HG03045 (cell line): Measurements from ENCODE around the gene DLAT.
A peak's percentile ranks its signal among the peaks of the same experiment; 100 is the strongest.
"Not testable (repeated sequence)": the region's sequence is repeated elsewhere in the genome, so short reads cannot be mapped to it uniquely, and the experiment has no call there.

Experiments used
- ATAC-seq: cut with Tn5 transposase; IDR thresholded peaks from one replicate; pipeline ENCODE4 v1.9.1; 2021; ENCODE audit warnings: mild to moderate bottlenecking, moderate library complexity; ENCODE audit not compliant: unreplicated experiment

The DLAT gene

GRCh38 chr11:112024773-112025678 lies at the start of gene DLAT:
Gene DLAT (plus strand): TSS chr11:112025408. CDS start chr11:112025473, 65 bp downstream.
- peak; percentile 86 for ATAC-seq

GRCh38 chr11:111976119-111976766 lies 49.0 kb upstream of the DLAT start:
- no peak for ATAC-seq

- no peak for ATAC-seq
Observed at GRCh38 chr11:111976767-111977145, 48.5 kb upstream of the DLAT start.

GRCh38 chr11:111977146-111978027 lies 47.8 kb upstream of the DLAT start:
- ATAC-seq, result peak; percentile 49

GRCh38 chr11:111978028-111978771 lies 47.0 kb upstream of the DLAT start:
- ATAC-seq, result no peak

GRCh38 chr11:111980062-111980461 lies 45.1 kb upstream of the DLAT start:
- ATAC-seq, result no peak

GRCh38 chr11:111981270-111981669 lies 43.9 kb upstream of the DLAT start:
- no peak for ATAC-seq

- ATAC-seq, result peak; percentile 55
Observed at GRCh38 chr11:111982019-111982464, 43.2 kb upstream of the DLAT start.

- ATAC-seq, result no peak
Observed at GRCh38 chr11:111982541-111983186, 42.5 kb upstream of the DLAT start.

GRCh38 chr11:111983187-111983986 lies 41.8 kb upstream of the DLAT start:
- no peak for ATAC-seq

GRCh38 chr11:111986589-111986988 lies 38.6 kb upstream of the DLAT start:
- no peak for ATAC-seq

GRCh38 chr11:111990381-111990780 lies 34.8 kb upstream of the DLAT start:
- ATAC-seq, result no peak

GRCh38 chr11:111992206-111992855 lies 32.9 kb upstream of the DLAT start:
- no peak for ATAC-seq

- ATAC-seq, result no peak
Observed at GRCh38 chr11:111996129-111996528, 29.1 kb upstream of the DLAT start.

- not testable (repeated sequence) for ATAC-seq
Observed at GRCh38 chr11:111996669-111997068, 28.5 kb upstream of the DLAT start.

GRCh38 chr11:111999111-111999510 lies 26.1 kb upstream of the DLAT start:
- ATAC-seq, result no peak

GRCh38 chr11:112000703-112001102 lies 24.5 kb upstream of the DLAT start:
- ATAC-seq, result no peak

GRCh38 chr11:112002491-112003216 lies 22.6 kb upstream of the DLAT start:
- no peak for ATAC-seq
